B cell (primary cell): ENCODE data around the gene MYD88.

ENCODE experiments used
- EZH2 ChIP-seq: IDR thresholded peaks from 2 replicates; pipeline ENCODE4 v1.6.1; 2012; ENCODE audit warnings: borderline replicate concordance, low read depth, mild to moderate bottlenecking, moderate library complexity, low read length; ENCODE audit not compliant: insufficient read depth, poor library complexity, severe bottlenecking
- TF ChIP-seq, protein P1 (sequence below): fragments of 200-600 bp; IDR thresholded peaks from one replicate; pipeline ENCODE4 v1.8.0; 2022; ENCODE audit warnings: antibody characterized with exemption, mild to moderate bottlenecking

GRCh38 chr3:38152609-38153008, 14.1 kb downstream of the MYD88 start:
- TF ChIP-seq, protein P1, sequence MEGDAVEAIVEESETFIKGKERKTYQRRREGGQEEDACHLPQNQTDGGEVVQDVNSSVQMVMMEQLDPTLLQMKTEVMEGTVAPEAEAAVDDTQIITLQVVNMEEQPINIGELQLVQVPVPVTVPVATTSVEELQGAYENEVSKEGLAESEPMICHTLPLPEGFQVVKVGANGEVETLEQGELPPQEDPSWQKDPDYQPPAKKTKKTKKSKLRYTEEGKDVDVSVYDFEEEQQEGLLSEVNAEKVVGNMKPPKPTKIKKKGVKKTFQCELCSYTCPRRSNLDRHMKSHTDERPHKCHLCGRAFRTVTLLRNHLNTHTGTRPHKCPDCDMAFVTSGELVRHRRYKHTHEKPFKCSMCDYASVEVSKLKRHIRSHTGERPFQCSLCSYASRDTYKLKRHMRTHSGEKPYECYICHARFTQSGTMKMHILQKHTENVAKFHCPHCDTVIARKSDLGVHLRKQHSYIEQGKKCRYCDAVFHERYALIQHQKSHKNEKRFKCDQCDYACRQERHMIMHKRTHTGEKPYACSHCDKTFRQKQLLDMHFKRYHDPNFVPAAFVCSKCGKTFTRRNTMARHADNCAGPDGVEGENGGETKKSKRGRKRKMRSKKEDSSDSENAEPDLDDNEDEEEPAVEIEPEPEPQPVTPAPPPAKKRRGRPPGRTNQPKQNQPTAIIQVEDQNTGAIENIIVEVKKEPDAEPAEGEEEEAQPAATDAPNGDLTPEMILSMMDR, result no peak
- no peak for TF ChIP-seq EZH2
